GM18858 (cell line): ENCODE measurements around the gene ERAL1.
"Not testable (repeated sequence)": the region's sequence is repeated elsewhere in the genome, so short reads cannot be mapped to it uniquely, and the experiment has no call there.

Experiments used
- ATAC-seq: cut with Tn5 transposase; IDR thresholded peaks from one replicate; pipeline ENCODE4 v1.9.1; 2021; ENCODE audit not compliant: unreplicated experiment

The ERAL1 gene

GRCh38 chr17:28878158-28878910 is 23.5 kb downstream of the ERAL1 start:
- ATAC-seq, result no peak

GRCh38 chr17:28878981-28879380 is 24.2 kb downstream of the ERAL1 start:
- no peak for ATAC-seq

- no peak for ATAC-seq
These were observed 25.2 kb downstream of the ERAL1 start for GRCh38 chr17:28879886-28880571.

GRCh38 chr17:28880572-28880945 is 25.7 kb downstream of the ERAL1 start:
- no peak for ATAC-seq

GRCh38 chr17:28881533-28882056 is 26.8 kb downstream of the ERAL1 start:
- ATAC-seq, result no peak

- no peak for ATAC-seq
These were observed 27.5 kb downstream of the ERAL1 start for GRCh38 chr17:28882154-28882895.

- ATAC-seq, result no peak
These were observed 29.3 kb downstream of the ERAL1 start for GRCh38 chr17:28883967-28884702.

- no peak for ATAC-seq
These were observed 30.5 kb downstream of the ERAL1 start for GRCh38 chr17:28885363-28885762.

GRCh38 chr17:28885951-28886350 is 31.1 kb downstream of the ERAL1 start:
- no peak for ATAC-seq

GRCh38 chr17:28887871-28888471 is 33.2 kb downstream of the ERAL1 start:
- ATAC-seq, result no peak

GRCh38 chr17:28888832-28889231 is 34.0 kb downstream of the ERAL1 start:
- no peak for ATAC-seq

- no peak for ATAC-seq
These were observed 35.2 kb downstream of the ERAL1 start for GRCh38 chr17:28889996-28890395.

GRCh38 chr17:28891201-28891600 is 36.4 kb downstream of the ERAL1 start:
- no peak for ATAC-seq

GRCh38 chr17:28892024-28892423 is 37.2 kb downstream of the ERAL1 start:
- ATAC-seq, result no peak

- not testable (repeated sequence) for ATAC-seq
These were observed 38.7 kb downstream of the ERAL1 start for GRCh38 chr17:28893248-28894183.

- no peak for ATAC-seq
These were observed 41.1 kb downstream of the ERAL1 start for GRCh38 chr17:28895794-28896447.

GRCh38 chr17:28896491-28896883 is 41.7 kb downstream of the ERAL1 start:
- ATAC-seq, result no peak

- no peak for ATAC-seq
These were observed 42.3 kb downstream of the ERAL1 start, which contains the start of gene FLOT2 for GRCh38 chr17:28896884-28897768. Gene FLOT2 (minus strand): TSS chr17:28897733. CDS start chr17:28897574, 159 bp downstream.
